HepG2 (cell line): ENCODE measurements around the gene PFDN2. TPM values are rescaled to one million over a fixed set of nuclear protein-coding genes. Genes with fewer than 3 reads are reported as not detected.
A peak's percentile ranks its signal among the peaks of the same experiment; 100 is the strongest.

Experiments
- ERF ChIP-seq: IDR thresholded peaks from 2 replicates; pipeline ENCODE4 v1.6.1; 2018; ENCODE audit warnings: missing biosample characterization, missing genetic modification reagents
- EZH2 ChIP-seq: conservative IDR thresholded peaks from 2 replicates; pipeline ENCODE4 v1.6.1; 2012; ENCODE audit warnings: mild to moderate bottlenecking, low read depth, low read length, moderate library complexity
- GABPB1 ChIP-seq: IDR thresholded peaks from 2 replicates; pipeline ENCODE4 v1.6.1; 2016; ENCODE audit warnings: mild to moderate bottlenecking, missing genetic modification reagents, moderate library complexity, missing compliant biosample characterization
- MAFK ChIP-seq, 2 experiments: IDR thresholded peaks in 1 of 2; conservative IDR thresholded peaks in 1 of 2; 2 replicates each; pipeline ENCODE4 v1.6.1; 2011; ENCODE audit warnings: improper control_type of control experiment in 2 of 2, low read length in 2 of 2
- MTF2 ChIP-seq: sonication (generic); formaldehyde crosslinking; IDR thresholded peaks from 2 replicates; pipeline ENCODE4 v1.5.0; 2020; ENCODE audit warnings: missing genetic modification reagents, borderline replicate concordance
- NFYC ChIP-seq: IDR thresholded peaks from 2 replicates; pipeline ENCODE4 v1.6.1; 2016; ENCODE audit warnings: missing genetic modification reagents, missing compliant biosample characterization
- PCBP1 ChIP-seq: fragments of 200-400 bp; formaldehyde crosslinking; IDR thresholded peaks from 2 replicates; pipeline ENCODE4 v1.6.1; 2017; ENCODE audit warnings: mild to moderate bottlenecking, low read depth, low read length, borderline replicate concordance
- RAD51 ChIP-seq: fragments of 450-650 bp; IDR thresholded peaks from 2 replicates; pipeline ENCODE4 v1.6.1; 2016; ENCODE audit warnings: borderline replicate concordance
- RBAK ChIP-seq: sonication (generic); formaldehyde crosslinking; IDR thresholded peaks from 2 replicates; pipeline ENCODE4 v1.5.1; 2020; ENCODE audit warnings: mild to moderate bottlenecking, missing genetic modification reagents
- RELA ChIP-seq: sonication (generic); formaldehyde crosslinking; IDR thresholded peaks from 2 replicates; pipeline ENCODE4 v1.4.0; 2020; ENCODE audit warnings: missing genetic modification reagents
- SIN3B ChIP-seq: fragments of 150-350 bp; IDR thresholded peaks from 2 replicates; pipeline ENCODE4 v1.6.1; 2014; ENCODE audit warnings: low read length
- SSRP1 ChIP-seq: IDR thresholded peaks from 2 replicates; pipeline ENCODE4 v1.6.1; 2016; ENCODE audit warnings: control low read depth
- TMF1 ChIP-seq: sonication (generic); formaldehyde crosslinking; IDR thresholded peaks from 2 replicates; pipeline ENCODE4 v1.8.1; 2022; ENCODE audit warnings: low read depth, missing genetic modification reagents
- TOPORS ChIP-seq: sonication (generic); formaldehyde crosslinking; IDR thresholded peaks from 2 replicates; pipeline ENCODE4 v1.8.0; 2023; ENCODE audit warnings: mild to moderate bottlenecking, missing genetic modification reagents
- YY1 ChIP-seq: IDR thresholded peaks from 2 replicates; pipeline ENCODE4 v1.6.1; 2011; ENCODE audit warnings: low read length, low read depth, moderate library complexity, mild to moderate bottlenecking; ENCODE audit not compliant: insufficient read depth, insufficient replicate concordance
- ZBTB8A ChIP-seq: sonication (generic); formaldehyde crosslinking; IDR thresholded peaks from 2 replicates; pipeline ENCODE4 v1.4.0; 2020; ENCODE audit warnings: mild to moderate bottlenecking, low read depth, missing genetic modification reagents, borderline replicate concordance
- ZFP82 ChIP-seq: sonication (generic); formaldehyde crosslinking; IDR thresholded peaks from 2 replicates; pipeline ENCODE4 v1.5.1; 2020; ENCODE audit warnings: mild to moderate bottlenecking, missing genetic modification reagents, borderline replicate concordance
- ZNF160 ChIP-seq: sonication (generic); formaldehyde crosslinking; IDR thresholded peaks from 2 replicates; pipeline ENCODE4 v1.8.0; 2022; ENCODE audit warnings: mild to moderate bottlenecking, inconsistent platforms, missing genetic modification reagents
- ZNF589 ChIP-seq: sonication (generic); formaldehyde crosslinking; conservative IDR thresholded peaks from 2 replicates; pipeline ENCODE4 v1.8.0; 2022; ENCODE audit warnings: mild to moderate bottlenecking, moderate library complexity, missing genetic modification reagents
- ZNF83 ChIP-seq: sonication (generic); formaldehyde crosslinking; IDR thresholded peaks from 2 replicates; pipeline ENCODE4 v1.4.0; 2020; ENCODE audit warnings: missing genetic modification reagents, mild to moderate bottlenecking, borderline replicate concordance
- polyA plus RNA-seq, 8 experiments: library from polyadenylated mRNA; depleted of rRNA in 3 of 8; stranded (reverse) in 7 of 8; unstranded in 1 of 8; fragments of >200 nt; fragmentation: Illumina TruSeq in 4 of 8; extraction: Trizol in 4 of 8; gene quantifications; 2 replicates each; pipeline versions ENCODE4 v1.2.1 to v1.2.3, GENCODE V29; 2011 to 2016; ENCODE audit warnings: low read depth in 4 of 8, missing spikeins in 1 of 8, mixed read lengths in 1 of 8; ENCODE audit not compliant: insufficient read depth in 1 of 8
- total RNA-seq, 5 experiments: library from RNA; depleted of rRNA; stranded (reverse); fragments of >200 nt; fragmentation: Illumina TruSeq; extraction: Trizol; gene quantifications; 2 replicates each; pipeline ENCODE4 v1.2.3, GENCODE V29; 2016; ENCODE audit warnings: low read depth in 1 of 5
- TF ChIP-seq, protein P1 (sequence below): sonication (generic); formaldehyde crosslinking; IDR thresholded peaks from 2 replicates; pipeline ENCODE4 v1.5.0; 2020; ENCODE audit warnings: missing genetic modification reagents, mild to moderate bottlenecking, borderline replicate concordance
- TF ChIP-seq, protein P2 (sequence below): sonication (generic); formaldehyde crosslinking; IDR thresholded peaks from 2 replicates; pipeline ENCODE4 v1.4.0; 2020; ENCODE audit warnings: missing genetic modification reagents, borderline replicate concordance
- TF ChIP-seq, protein P3 (sequence below): sonication (generic); formaldehyde crosslinking; IDR thresholded peaks from 2 replicates; pipeline ENCODE4 v1.5.0; 2020; ENCODE audit warnings: missing genetic modification reagents, mild to moderate bottlenecking, borderline replicate concordance
- TF ChIP-seq, protein P4 (sequence below): sonication (generic); formaldehyde crosslinking; IDR thresholded peaks from 2 replicates; pipeline ENCODE4 v1.5.1; 2020; ENCODE audit warnings: mild to moderate bottlenecking, missing genetic modification reagents, borderline replicate concordance

Gene PFDN2
- total and polyA plus RNA-seq, 2 of the 13 experiments (the other 11 are each of a cell fraction or from before 2014, with no cell fraction given): 62.6 to 63.6 TPM

DNA sequence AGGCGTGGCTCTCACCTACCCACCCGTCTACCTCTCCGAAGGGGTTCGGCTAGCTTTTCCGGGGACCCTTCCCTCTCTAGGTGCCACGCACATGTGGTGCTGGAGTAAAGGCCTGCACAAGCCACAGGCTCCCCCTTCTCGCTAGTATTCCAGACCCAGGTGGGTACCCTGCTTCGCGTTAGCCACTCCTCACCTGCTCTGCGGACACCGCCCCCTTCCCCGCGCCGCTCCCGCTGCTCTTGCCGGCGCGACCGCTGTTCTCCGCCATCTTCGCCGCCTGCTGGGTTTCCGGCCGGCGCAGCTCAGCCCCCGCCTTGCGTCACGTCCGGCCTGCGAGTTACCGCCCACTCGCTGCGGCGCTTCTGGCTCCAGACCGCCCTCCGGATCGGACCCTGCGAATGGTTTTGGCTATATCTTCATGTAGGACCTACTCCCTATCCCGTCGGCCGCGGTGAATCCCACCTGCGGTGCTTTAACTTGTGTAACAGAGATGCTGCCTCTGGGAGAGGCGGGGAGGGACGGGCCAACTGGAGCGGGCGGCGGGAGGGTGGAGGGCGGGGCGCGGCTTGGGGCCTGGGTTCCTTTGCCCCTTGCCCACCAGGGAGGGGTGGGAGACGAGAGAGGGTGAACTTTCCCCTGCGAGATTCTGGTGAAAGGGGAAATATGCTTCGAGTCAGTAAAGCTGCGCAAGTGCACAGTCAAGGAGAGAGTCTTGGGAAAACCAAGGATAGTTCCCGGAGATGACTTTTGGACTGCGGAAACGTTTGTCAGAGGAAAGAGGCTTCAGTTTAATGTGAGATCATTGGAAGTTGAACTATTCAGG is at the start of gene PFDN2, which contains the start of gene NIT1 (continued):
- TF ChIP-seq, protein P1, sequence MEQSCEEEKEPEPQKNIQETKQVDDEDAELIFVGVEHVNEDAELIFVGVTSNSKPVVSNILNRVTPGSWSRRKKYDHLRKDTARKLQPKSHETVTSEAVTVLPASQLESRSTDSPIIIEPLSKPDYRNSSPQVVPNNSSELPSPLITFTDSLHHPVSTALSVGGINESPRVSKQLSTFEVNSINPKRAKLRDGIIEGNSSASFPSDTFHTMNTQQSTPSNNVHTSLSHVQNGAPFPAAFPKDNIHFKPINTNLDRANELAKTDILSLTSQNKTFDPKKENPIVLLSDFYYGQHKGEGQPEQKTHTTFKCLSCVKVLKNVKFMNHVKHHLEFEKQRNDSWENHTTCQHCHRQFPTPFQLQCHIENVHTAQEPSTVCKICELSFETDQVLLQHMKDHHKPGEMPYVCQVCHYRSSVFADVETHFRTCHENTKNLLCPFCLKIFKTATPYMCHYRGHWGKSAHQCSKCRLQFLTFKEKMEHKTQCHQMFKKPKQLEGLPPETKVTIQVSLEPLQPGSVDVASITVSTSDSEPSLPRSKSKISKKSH: peak; percentile 78
- TF ChIP-seq SIN3B (0 out of 2 replicates have a peak, but pooled peaks have one; percentile 62), GABPB1 (CRISPR knock-in tag) (peak; percentile 99), EZH2 (no peak), RAD51 (no peak), TOPORS (CRISPR knock-in tag) (no peak), MTF2 (CRISPR knock-in tag) (no peak), YY1 (peak; percentile 97), SSRP1 (CRISPR knock-in tag) (no peak), ERF (CRISPR knock-in tag) (peak; percentile 91), RBAK (CRISPR knock-in tag) (no peak), ZBTB8A (CRISPR knock-in tag) (no peak), ZNF160 (CRISPR knock-in tag) (peak; percentile 86), PCBP1 (no peak), MAFK (conservative IDR thresholded peaks at IDR 0.05 in 1 of 2, IDR thresholded peaks at IDR 0.05 in 1 of 2; ENCODE audit: low read length in 2 of 2) (no peak), RELA (CRISPR knock-in tag) (no peak), ZNF83 (CRISPR knock-in tag) (no peak), TMF1 (CRISPR knock-in tag) (no peak), ZNF589 (no peak; the same call in 1 of the 2 replicates), NFYC (CRISPR knock-in tag) (0 out of 2 replicates have a peak, but pooled peaks have one; percentile 26), ZFP82 (CRISPR knock-in tag) (no peak; the same call in 1 of the 2 replicates)
- TF ChIP-seq, protein P2, sequence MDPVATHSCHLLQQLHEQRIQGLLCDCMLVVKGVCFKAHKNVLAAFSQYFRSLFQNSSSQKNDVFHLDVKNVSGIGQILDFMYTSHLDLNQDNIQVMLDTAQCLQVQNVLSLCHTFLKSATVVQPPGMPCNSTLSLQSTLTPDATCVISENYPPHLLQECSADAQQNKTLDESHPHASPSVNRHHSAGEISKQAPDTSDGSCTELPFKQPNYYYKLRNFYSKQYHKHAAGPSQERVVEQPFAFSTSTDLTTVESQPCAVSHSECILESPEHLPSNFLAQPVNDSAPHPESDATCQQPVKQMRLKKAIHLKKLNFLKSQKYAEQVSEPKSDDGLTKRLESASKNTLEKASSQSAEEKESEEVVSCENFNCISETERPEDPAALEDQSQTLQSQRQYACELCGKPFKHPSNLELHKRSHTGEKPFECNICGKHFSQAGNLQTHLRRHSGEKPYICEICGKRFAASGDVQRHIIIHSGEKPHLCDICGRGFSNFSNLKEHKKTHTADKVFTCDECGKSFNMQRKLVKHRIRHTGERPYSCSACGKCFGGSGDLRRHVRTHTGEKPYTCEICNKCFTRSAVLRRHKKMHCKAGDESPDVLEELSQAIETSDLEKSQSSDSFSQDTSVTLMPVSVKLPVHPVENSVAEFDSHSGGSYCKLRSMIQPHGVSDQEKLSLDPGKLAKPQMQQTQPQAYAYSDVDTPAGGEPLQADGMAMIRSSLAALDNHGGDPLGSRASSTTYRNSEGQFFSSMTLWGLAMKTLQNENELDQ (CRISPR knock-in tag): no peak
- TF ChIP-seq, protein P3, sequence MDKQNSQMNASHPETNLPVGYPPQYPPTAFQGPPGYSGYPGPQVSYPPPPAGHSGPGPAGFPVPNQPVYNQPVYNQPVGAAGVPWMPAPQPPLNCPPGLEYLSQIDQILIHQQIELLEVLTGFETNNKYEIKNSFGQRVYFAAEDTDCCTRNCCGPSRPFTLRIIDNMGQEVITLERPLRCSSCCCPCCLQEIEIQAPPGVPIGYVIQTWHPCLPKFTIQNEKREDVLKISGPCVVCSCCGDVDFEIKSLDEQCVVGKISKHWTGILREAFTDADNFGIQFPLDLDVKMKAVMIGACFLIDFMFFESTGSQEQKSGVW: no peak
- TF ChIP-seq, protein P4, sequence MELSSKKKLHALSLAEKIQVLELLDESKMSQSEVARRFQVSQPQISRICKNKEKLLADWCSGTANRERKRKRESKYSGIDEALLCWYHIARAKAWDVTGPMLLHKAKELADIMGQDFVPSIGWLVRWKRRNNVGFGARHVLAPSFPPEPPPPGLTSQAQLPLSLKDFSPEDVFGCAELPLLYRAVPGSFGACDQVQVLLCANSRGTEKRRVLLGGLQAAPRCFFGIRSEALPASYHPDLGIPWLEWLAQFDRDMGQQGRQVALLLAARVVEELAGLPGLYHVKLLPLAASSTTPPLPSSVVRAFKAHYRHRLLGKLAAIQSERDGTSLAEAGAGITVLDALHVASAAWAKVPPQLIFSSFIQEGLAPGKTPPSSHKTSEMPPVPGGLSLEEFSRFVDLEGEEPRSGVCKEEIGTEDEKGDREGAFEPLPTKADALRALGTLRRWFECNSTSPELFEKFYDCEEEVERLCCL: no peak; the same call in 1 of the 2 replicates
